GM12872 (cell line): ENCODE data around the gene GABPB1.

Experiments used
- TF ChIP-seq, protein P1 (sequence below): IDR thresholded peaks from 3 replicates; pipeline ENCODE4 v1.5.1; 2011; ENCODE audit warnings: low read depth, mild to moderate bottlenecking, low read length, moderate library complexity; ENCODE audit not compliant: insufficient read depth

GABPB1 gene

DNA sequence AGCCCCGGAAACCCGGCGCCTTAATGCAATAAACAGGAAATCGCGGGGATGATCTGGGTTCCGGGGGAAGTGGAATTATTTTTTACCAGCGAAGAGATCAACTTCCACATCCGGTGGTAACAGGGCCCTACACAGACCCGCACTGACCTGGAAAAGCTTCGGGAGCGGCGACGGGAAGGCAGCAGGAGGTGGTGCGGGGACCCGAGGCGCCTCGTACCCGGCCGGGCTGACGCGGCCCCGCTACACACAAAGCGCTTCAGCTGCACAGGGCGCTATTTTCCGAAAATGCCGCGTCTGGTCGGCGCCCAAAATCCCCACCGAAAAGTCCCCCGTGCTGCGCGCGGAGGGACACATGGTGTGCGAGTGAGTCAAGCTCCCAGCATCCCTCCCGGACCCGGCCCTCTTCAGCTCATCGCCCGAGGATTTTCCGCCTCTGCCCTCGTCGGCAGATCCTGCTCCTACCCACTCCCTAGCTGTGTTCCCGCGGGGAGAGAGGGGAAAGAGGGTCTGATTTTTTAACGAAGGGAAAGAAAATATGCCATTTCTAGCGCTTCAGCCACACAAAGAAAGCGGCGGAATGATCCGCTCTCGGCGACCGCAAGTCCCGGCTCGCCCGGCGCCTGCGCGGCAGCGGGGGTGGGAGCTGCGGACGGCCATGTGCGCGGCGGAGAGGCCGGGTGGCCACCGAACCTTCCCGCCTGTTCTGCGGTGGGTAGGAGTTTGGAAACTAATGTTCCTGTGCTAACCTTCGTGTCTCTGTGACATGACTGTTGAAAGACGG is at the start of gene GABPB1:
GABPB1 (minus strand) TSS at position 361 of the 781 bp plus-strand sequence. CDS start 45,400 bp downstream, outside the sequence.
- TF ChIP-seq, protein P1, sequence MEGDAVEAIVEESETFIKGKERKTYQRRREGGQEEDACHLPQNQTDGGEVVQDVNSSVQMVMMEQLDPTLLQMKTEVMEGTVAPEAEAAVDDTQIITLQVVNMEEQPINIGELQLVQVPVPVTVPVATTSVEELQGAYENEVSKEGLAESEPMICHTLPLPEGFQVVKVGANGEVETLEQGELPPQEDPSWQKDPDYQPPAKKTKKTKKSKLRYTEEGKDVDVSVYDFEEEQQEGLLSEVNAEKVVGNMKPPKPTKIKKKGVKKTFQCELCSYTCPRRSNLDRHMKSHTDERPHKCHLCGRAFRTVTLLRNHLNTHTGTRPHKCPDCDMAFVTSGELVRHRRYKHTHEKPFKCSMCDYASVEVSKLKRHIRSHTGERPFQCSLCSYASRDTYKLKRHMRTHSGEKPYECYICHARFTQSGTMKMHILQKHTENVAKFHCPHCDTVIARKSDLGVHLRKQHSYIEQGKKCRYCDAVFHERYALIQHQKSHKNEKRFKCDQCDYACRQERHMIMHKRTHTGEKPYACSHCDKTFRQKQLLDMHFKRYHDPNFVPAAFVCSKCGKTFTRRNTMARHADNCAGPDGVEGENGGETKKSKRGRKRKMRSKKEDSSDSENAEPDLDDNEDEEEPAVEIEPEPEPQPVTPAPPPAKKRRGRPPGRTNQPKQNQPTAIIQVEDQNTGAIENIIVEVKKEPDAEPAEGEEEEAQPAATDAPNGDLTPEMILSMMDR = no peak

- TF ChIP-seq, protein P1 = no peak
These were observed 35.7 kb upstream of the GABPB1 start for GRCh38 chr15:50390554-50391264.

- TF ChIP-seq, protein P1 = no peak
These were observed 26.4 kb upstream of the GABPB1 start for GRCh38 chr15:50381438-50381837.

DNA sequence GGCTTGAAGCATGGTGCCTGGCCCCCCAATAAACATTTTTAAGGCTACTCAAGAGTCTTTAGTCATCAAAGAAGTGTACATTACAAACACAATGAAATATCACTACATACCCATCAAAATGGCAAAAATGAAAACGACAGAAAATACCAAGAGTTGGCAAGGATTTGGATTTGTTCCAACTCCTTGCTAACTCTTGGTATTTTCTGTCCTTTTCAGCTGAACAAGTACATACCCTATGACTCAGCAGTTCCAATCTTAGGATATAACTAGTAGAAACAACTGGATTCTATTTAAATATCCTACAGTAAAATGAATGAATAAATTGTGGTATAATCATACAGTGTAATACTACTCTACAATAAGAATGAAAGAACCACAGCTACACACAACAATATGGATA is 25.1 kb upstream of the GABPB1 start:
- TF ChIP-seq, protein P1 = no peak

DNA sequence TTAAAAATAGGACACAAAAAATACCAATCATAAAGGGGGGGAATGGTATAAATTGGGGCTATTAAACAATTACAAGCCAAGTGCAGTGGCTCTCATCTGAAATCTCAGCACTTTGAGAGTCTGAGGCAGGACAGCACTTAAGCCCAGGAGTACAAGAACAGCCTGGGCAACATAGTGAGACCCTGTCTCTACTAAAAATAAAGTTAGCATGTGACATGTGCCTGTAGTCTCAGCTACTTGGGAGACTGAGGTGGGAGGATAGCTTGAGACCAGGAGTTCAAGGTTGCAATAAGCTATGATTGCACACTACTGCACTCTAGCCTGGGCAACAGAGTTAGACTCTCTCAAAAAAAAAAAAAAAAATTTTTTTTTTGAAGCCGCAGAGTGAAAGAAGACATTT is 23.8 kb upstream of the GABPB1 start:
- TF ChIP-seq, protein P1 = no peak

- TF ChIP-seq, protein P1 = no peak
These were observed 23.1 kb upstream of the GABPB1 start for GRCh38 chr15:50377867-50378751.

- TF ChIP-seq, protein P1 = no peak
These were observed 11.0 kb upstream of the GABPB1 start for GRCh38 chr15:50365971-50366370.
